SK-N-SH (cell line): ENCODE data around the gene COMMD10. TPM values are rescaled to one million over a fixed set of nuclear protein-coding genes. Genes with fewer than 3 reads are reported as not detected.

Experiments
- CTCF ChIA-PET: fragments of 300-600, 350-600 bp; formaldehyde crosslinking; extraction: SDS; loops from one replicate; lab custom pipeline; 2021; lab: Yijun Ruan, JAX
- POLR2A ChIA-PET: fragments of 350-600 bp; sonication (Branson Sonifier 250); formaldehyde crosslinking; extraction: SDS; loops from one replicate; lab custom pipeline; 2020; ENCODE audit warnings: antibody characterized with exemption, inconsistent platforms; lab: Yijun Ruan, JAX
- DNase-seq: peaks from one replicate; pipeline ENCODE4 v3.0.0; 2012
- H2AFZ ChIP-seq: fragments of 200-600 bp; sonication (generic); 2 replicates; pipeline ENCODE4 v1.8.1; 2016; ENCODE audit warnings: antibody characterized with exemption, mild to moderate bottlenecking, low read depth
- H3F3A ChIP-seq: fragments of 200-600 bp; sonication (generic); replicated peaks from 2 replicates; pipeline ENCODE3; 2016; ENCODE audit warnings: antibody characterized with exemption, mild to moderate bottlenecking; ENCODE audit not compliant: insufficient read depth
- H3K27ac ChIP-seq, 2 experiments: fragments of 200-500 bp in 1 of 2; fragments of 200-600 bp in 1 of 2; sonication (Bioruptor generic) in 1 of 2; sonication (generic), shearing (Covaris generic) in 1 of 2; 2 replicates each; pipeline versions ENCODE4 v1.5.1 to v1.6.1; 2014 to 2016; ENCODE audit warnings: low read depth in 2 of 2, inconsistent platforms in 1 of 2, low read length in 1 of 2, mild to moderate bottlenecking in 1 of 2, mixed read lengths in 1 of 2
- H3K27me3 ChIP-seq: fragments of 200-600 bp; sonication (generic), shearing (Covaris generic); 2 replicates; pipeline ENCODE4 v1.6.1; 2016; ENCODE audit warnings: mixed run types; ENCODE audit not compliant: insufficient read depth
- H3K36me3 ChIP-seq, 2 experiments: fragments of 200-500 bp in 1 of 2; fragments of 200-600 bp in 1 of 2; sonication (Bioruptor generic) in 1 of 2; sonication (generic) in 1 of 2; replicated peaks in 1 of 2; 2 replicates each; pipeline versions ENCODE3 to v1.5.1; 2014 to 2016; ENCODE audit warnings: low read length in 1 of 2, mild to moderate bottlenecking in 1 of 2; ENCODE audit not compliant: insufficient read depth in 2 of 2, control insufficient read depth in 1 of 2
- H3K4me1 ChIP-seq, 2 experiments: fragments of 200-500 bp in 1 of 2; fragments of 200-600 bp in 1 of 2; sonication (Bioruptor generic) in 1 of 2; sonication (generic), shearing (Covaris generic) in 1 of 2; 2 replicates each; pipeline versions ENCODE4 v1.5.1 to v1.6.1; 2014 to 2016; ENCODE audit warnings: low read depth in 1 of 2, low read length in 1 of 2, mixed run types in 1 of 2; ENCODE audit not compliant: insufficient read depth in 2 of 2, control insufficient read depth in 1 of 2
- H3K4me2 ChIP-seq: fragments of 200-600 bp; sonication (generic), shearing (Covaris generic); 2 replicates; pipeline ENCODE4 v1.6.1; 2017; ENCODE audit warnings: mixed run types
- H3K4me3 ChIP-seq, 2 experiments: fragments of 200-500 bp in 1 of 2; fragments of 200-600 bp in 1 of 2; sonication (Bioruptor generic) in 1 of 2; sonication (generic), shearing (Covaris generic) in 1 of 2; 2 replicates each; pipeline versions ENCODE4 v1.5.1 to v1.8.1; 2014 to 2016; ENCODE audit warnings: low read depth in 2 of 2, inconsistent platforms in 1 of 2, low read length in 1 of 2, mild to moderate bottlenecking in 1 of 2, mixed read lengths in 1 of 2, moderate library complexity in 1 of 2
- H3K79me2 ChIP-seq: fragments of 200-600 bp; sonication (generic); 2 replicates; pipeline ENCODE4 v1.8.1; 2017; ENCODE audit warnings: mild to moderate bottlenecking; ENCODE audit not compliant: insufficient read depth
- H3K9ac ChIP-seq: fragments of 200-600 bp; sonication (generic); 2 replicates; pipeline ENCODE4 v1.6.1; 2017; ENCODE audit warnings: mixed run types
- H3K9me2 ChIP-seq: fragments of 200-600 bp; sonication (generic); 2 replicates; pipeline ENCODE4 v1.6.1; 2017; ENCODE audit warnings: mixed run types
- H3K9me3 ChIP-seq: fragments of 200-600 bp; sonication (generic); 2 replicates; pipeline ENCODE4 v1.6.1; 2017; ENCODE audit warnings: mixed run types, mild to moderate bottlenecking, moderate library complexity
- H4K20me1 ChIP-seq: fragments of 200-600 bp; sonication (generic); 2 replicates; pipeline ENCODE4 v1.6.1; 2017; ENCODE audit warnings: mild to moderate bottlenecking, mixed run types; ENCODE audit not compliant: insufficient read depth
- ELF1 ChIP-seq: IDR thresholded peaks from 2 replicates; pipeline ENCODE4 v1.4.0; 2012
- FOXM1 ChIP-seq: IDR thresholded peaks from 2 replicates; pipeline ENCODE4 v1.4.0; 2012; ENCODE audit warnings: low read depth, mild to moderate bottlenecking
- GABPA ChIP-seq: IDR thresholded peaks from 2 replicates; pipeline ENCODE4 v1.4.0; 2012; ENCODE audit warnings: low read depth, mild to moderate bottlenecking
- GATA2 ChIP-seq: sonication (generic); formaldehyde crosslinking; IDR thresholded peaks from 2 replicates; pipeline ENCODE4 v1.5.0; 2020; ENCODE audit warnings: mild to moderate bottlenecking, missing genetic modification reagents
- JUND ChIP-seq: IDR thresholded peaks from 2 replicates; pipeline ENCODE4 v1.4.0; 2012
- MAX ChIP-seq: IDR thresholded peaks from 2 replicates; pipeline ENCODE4 v1.4.0; 2012; ENCODE audit warnings: low read depth
- MEF2A ChIP-seq: IDR thresholded peaks from 2 replicates; pipeline ENCODE4 v1.4.0; 2012; ENCODE audit warnings: low read depth, borderline replicate concordance
- MXI1 ChIP-seq: IDR thresholded peaks from 2 replicates; pipeline ENCODE4 v1.6.1; 2012; ENCODE audit warnings: mild to moderate bottlenecking, low read depth, low read length, improper control_type of control experiment
- NRF1 ChIP-seq: IDR thresholded peaks from 2 replicates; pipeline ENCODE4 v1.6.1; 2012; ENCODE audit warnings: low read depth, mild to moderate bottlenecking, low read length
- POLR2AphosphoS5 ChIP-seq: IDR thresholded peaks from 2 replicates; pipeline ENCODE4 v1.6.1; 2012; ENCODE audit warnings: low read depth, low read length
- RFX5 ChIP-seq: IDR thresholded peaks from 2 replicates; pipeline ENCODE4 v1.6.1; 2012; ENCODE audit warnings: mild to moderate bottlenecking, improper control_type of control experiment, low read length
- SIN3A ChIP-seq: IDR thresholded peaks from 2 replicates; pipeline ENCODE4 v1.6.1; 2012; ENCODE audit warnings: low read depth, mild to moderate bottlenecking, low read length, moderate library complexity, borderline replicate concordance
- SMC3 ChIP-seq: IDR thresholded peaks from 2 replicates; pipeline ENCODE4 v1.6.1; 2012; ENCODE audit warnings: low read depth, low read length, improper control_type of control experiment
- TEAD4 ChIP-seq: IDR thresholded peaks from 2 replicates; pipeline ENCODE4 v1.4.0; 2012; ENCODE audit warnings: mild to moderate bottlenecking, borderline replicate concordance; ENCODE audit not compliant: insufficient read depth
- YY1 ChIP-seq: IDR thresholded peaks from 2 replicates; pipeline ENCODE4 v1.4.0; 2012; ENCODE audit warnings: low read depth, mild to moderate bottlenecking
- WGBS: methylation state at CpG from one replicate; pipeline ENCODE4 v1.1.6; 2017; ENCODE audit warnings: low lambda C conversion rate; 5-methylcytosine and 5-hydroxymethylcytosine counted together
- polyA plus RNA-seq, 3 experiments: library from polyadenylated mRNA; depleted of rRNA; stranded (reverse); fragments of >200 nt; gene quantifications; 2 replicates each; pipeline ENCODE4 v1.2.3, GENCODE V29; 2012
- TF ChIP-seq, protein P1 (sequence below): IDR thresholded peaks from 2 replicates; pipeline ENCODE4 v1.4.0; 2012; ENCODE audit warnings: low read depth, borderline replicate concordance
- TF ChIP-seq, protein P2 (sequence below): fragments of 150-350 bp; IDR thresholded peaks from 2 replicates; pipeline ENCODE4 v1.6.1; 2016; ENCODE audit warnings: mild to moderate bottlenecking, low read depth, low read length
- TF ChIP-seq, protein P3 (sequence below): fragments of 150-350 bp; IDR thresholded peaks from 2 replicates; pipeline ENCODE4 v1.6.1; 2017; ENCODE audit warnings: antibody characterized with exemption, low read length, low read depth, borderline replicate concordance

Gene COMMD10
- polyA plus RNA-seq, 1 of the 3 experiments (the other 2 are of a cell fraction), result 9.4 TPM

DNA sequence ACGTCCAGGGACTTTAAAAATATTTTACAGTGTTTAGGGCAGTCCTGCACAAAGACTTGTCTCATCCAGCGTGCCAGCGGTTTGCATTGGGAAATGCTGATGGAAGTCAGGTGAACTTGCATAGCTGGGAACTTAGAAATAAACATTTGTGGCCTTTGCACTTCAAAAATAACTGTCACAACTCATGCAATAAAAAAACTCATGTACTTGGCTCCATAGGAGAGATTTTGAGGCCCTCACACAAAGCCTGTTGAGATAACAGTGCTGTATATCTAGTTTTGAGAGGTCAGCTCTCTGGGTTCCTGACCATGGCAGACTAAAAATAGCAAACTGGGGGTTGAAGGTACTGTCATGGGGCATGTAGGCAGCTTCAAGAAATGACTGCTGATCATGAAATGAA, 5.5 kb downstream of the COMMD10 start:
- no peaks in the 10 kb centered on the region for H4K20me1 ChIP-seq
- 100% methylated on average over 3 of the region's 3 CpGs for WGBS
- POLR2A ChIA-PET, result no interaction called here

GRCh38 chr5:116091416-116091815, 6.6 kb downstream of the COMMD10 start:
- TF ChIP-seq MEF2A (no peak), JUND (no peak), GABPA (no peak), FOXM1 (no peak), YY1 (no peak), SIN3A (no peak), RFX5 (no peak), TEAD4 (no peak)
- TF ChIP-seq, protein P1, sequence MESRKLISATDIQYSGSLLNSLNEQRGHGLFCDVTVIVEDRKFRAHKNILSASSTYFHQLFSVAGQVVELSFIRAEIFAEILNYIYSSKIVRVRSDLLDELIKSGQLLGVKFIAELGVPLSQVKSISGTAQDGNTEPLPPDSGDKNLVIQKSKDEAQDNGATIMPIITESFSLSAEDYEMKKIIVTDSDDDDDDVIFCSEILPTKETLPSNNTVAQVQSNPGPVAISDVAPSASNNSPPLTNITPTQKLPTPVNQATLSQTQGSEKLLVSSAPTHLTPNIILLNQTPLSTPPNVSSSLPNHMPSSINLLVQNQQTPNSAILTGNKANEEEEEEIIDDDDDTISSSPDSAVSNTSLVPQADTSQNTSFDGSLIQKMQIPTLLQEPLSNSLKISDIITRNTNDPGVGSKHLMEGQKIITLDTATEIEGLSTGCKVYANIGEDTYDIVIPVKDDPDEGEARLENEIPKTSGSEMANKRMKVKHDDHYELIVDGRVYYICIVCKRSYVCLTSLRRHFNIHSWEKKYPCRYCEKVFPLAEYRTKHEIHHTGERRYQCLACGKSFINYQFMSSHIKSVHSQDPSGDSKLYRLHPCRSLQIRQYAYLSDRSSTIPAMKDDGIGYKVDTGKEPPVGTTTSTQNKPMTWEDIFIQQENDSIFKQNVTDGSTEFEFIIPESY, result no peak
- H3K4me1 ChIP-seq, result no peaks in the 10 kb centered on the region; a peak in 1 of 4 replicates
- H3K4me3 ChIP-seq, result no peak overlapping the region
- peaks cover 56 to 76% of the 10 kb centered on the region in 2 experiments for H3K36me3 ChIP-seq
- H3K79me2 ChIP-seq, result peaks cover 18% of the 10 kb centered on the region
- no peaks in the 10 kb centered on the region for H3K27me3 ChIP-seq
- ChIA-PET POLR2A (no interaction called here), CTCF (no interaction called here)
- H4K20me1 ChIP-seq, result no peaks in the 10 kb centered on the region
- no peak overlapping the region for H3K9ac ChIP-seq
- peaks cover under 1% of the 10 kb centered on the region for H3F3A ChIP-seq
- DNase-seq, result no peak
- no peaks in the 10 kb centered on the region for H3K9me3 ChIP-seq
- H3K27ac ChIP-seq, result no peak overlapping the region
- no peak overlapping the region for H3K4me2 ChIP-seq
- no peaks in the 10 kb centered on the region for H3K9me2 ChIP-seq
- no peak overlapping the region for H2AFZ ChIP-seq
- 26% methylated on average over 1 of the region's 1 CpG for WGBS

More for the DNA sequence above, 5.5 kb downstream of the COMMD10 start:
- DNase-seq, result no peak
- Histone ChIP-seq H3K9me3 (no peaks in the 10 kb centered on the region), H3K4me2 (no peak overlapping the region), H2AFZ (no peak overlapping the region), H3K36me3 (peaks cover 45 to 66% of the 10 kb centered on the region in 2 experiments), H3K4me1 (peaks cover 0 to 6% of the 10 kb centered on the region in 2 experiments; a peak in 2 of 4 replicates), H3K27ac (no peak overlapping the region), H3K27me3 (no peaks in the 10 kb centered on the region), H3K79me2 (peaks cover 29% of the 10 kb centered on the region), H3K9ac (no peak overlapping the region)
- CTCF ChIA-PET, result no interaction called here
- TF ChIP-seq, protein P2, sequence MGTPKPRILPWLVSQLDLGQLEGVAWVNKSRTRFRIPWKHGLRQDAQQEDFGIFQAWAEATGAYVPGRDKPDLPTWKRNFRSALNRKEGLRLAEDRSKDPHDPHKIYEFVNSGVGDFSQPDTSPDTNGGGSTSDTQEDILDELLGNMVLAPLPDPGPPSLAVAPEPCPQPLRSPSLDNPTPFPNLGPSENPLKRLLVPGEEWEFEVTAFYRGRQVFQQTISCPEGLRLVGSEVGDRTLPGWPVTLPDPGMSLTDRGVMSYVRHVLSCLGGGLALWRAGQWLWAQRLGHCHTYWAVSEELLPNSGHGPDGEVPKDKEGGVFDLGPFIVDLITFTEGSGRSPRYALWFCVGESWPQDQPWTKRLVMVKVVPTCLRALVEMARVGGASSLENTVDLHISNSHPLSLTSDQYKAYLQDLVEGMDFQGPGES, result no peak
- TF ChIP-seq RFX5 (no peak), MEF2A (no peak), ELF1 (no peak), GATA2 (CRISPR knock-in tag) (no peak), SMC3 (no peak), MAX (no peak), MXI1 (no peak), NRF1 (no peak), POLR2AphosphoS5 (no peak)
- TF ChIP-seq, protein P1, result no peak
- TF ChIP-seq, protein P3, sequence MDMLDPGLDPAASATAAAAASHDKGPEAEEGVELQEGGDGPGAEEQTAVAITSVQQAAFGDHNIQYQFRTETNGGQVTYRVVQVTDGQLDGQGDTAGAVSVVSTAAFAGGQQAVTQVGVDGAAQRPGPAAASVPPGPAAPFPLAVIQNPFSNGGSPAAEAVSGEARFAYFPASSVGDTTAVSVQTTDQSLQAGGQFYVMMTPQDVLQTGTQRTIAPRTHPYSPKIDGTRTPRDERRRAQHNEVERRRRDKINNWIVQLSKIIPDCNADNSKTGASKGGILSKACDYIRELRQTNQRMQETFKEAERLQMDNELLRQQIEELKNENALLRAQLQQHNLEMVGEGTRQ, result no peak
- TF ChIP-seq, all 33 proteins: peak for 0
- H3F3A ChIP-seq, result no peaks in the 10 kb centered on the region
- no peaks in the 10 kb centered on the region for H3K9me2 ChIP-seq
- no peak overlapping the region for H3K4me3 ChIP-seq
